ENCODE data around the gene SPI1. TPM values are rescaled to one million over a fixed set of nuclear protein-coding genes. Genes with fewer than 3 reads are reported as not detected.
A peak's percentile ranks its signal among the peaks of the same experiment; 100 is the strongest.

Gene SPI1
- total RNA-seq, 1 donor from 2014 or later, result 295 TPM

DNA sequence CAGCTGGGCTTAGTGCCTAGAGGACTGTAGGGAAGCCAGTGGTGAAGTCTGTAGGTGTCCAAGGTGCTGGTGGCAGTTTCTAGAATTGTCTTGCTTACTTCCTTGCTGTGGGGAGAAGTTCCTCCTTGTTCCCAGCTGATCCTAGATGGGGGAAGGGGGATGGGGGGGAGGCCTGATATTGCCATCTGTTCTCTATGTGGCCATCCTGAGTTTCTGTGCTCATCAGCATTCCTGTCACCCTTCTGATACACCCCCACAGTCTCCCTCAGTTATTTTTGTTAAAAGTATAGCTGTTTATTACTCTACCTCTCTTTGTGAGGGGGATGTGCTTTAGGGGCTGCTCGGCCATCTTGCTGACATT, 71.9 kb downstream of the SPI1 start:
- TF ChIP-seq, protein P1, sequence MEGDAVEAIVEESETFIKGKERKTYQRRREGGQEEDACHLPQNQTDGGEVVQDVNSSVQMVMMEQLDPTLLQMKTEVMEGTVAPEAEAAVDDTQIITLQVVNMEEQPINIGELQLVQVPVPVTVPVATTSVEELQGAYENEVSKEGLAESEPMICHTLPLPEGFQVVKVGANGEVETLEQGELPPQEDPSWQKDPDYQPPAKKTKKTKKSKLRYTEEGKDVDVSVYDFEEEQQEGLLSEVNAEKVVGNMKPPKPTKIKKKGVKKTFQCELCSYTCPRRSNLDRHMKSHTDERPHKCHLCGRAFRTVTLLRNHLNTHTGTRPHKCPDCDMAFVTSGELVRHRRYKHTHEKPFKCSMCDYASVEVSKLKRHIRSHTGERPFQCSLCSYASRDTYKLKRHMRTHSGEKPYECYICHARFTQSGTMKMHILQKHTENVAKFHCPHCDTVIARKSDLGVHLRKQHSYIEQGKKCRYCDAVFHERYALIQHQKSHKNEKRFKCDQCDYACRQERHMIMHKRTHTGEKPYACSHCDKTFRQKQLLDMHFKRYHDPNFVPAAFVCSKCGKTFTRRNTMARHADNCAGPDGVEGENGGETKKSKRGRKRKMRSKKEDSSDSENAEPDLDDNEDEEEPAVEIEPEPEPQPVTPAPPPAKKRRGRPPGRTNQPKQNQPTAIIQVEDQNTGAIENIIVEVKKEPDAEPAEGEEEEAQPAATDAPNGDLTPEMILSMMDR (IDR thresholded peaks at IDR 0.05), result no peak
- intact Hi-C loops (cut with DNase I), result no loop called here
- Histone ChIP-seq H3K4me1 (no peaks in the 10 kb centered on the region), H3K36me3 (peaks cover 100% of the 10 kb centered on the region), H3K4me3 (no peak overlapping the region), H3K9me3 (peaks cover 8% of the 10 kb centered on the region), H3K27ac (no peak overlapping the region), H3K27me3 (ENCODE audit: low read depth) (no peaks in the 10 kb centered on the region)
- no peak for ATAC-seq
- DNase-seq, result no peak

DNA sequence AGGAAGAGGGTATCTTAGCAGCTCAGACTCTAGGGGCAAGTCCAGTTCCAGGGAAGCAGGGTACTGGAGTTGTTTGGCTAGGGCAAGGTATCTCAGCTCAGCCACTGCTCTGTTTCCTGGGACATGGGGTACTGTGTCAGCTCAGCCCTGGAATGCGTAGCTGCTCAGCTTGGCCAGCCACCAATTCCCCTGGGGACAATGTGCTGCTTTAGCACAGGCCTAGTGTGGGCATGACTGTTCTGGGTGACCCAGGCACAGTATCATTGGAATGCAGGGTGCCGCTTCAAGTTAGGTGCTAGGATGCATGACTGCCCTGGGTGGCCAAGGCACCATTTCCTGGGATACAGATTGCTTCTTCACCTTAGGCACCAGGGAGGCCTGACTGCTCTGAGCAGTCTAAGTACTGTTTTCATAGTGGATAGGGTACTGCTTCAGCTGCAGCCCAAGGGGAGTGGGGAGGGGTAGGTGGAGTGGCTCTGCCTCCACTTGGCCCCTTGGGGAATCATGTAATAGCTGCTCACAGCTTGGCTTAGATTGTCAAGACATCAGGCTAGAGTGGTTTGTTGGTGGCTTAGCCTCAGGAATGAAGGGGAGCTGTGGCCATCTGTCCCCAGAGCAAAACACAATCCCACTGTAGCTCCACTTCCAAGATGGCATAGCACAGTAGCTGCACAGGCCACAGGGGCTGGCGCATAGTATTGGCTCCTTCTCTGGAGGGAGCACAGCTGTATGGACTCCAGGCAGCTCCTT, 72.4 kb downstream of the SPI1 start:
- peak in 1 of 2 donors; percentile 30 for ATAC-seq
- TF ChIP-seq, protein P1 (IDR thresholded peaks at IDR 0.05), result no peak
- intact Hi-C loops (cut with DNase I), result no loop called here
- no peak for DNase-seq
- Histone ChIP-seq H3K27ac (no peak overlapping the region), H3K4me1 (no peaks in the 10 kb centered on the region), H3K9me3 (peaks cover 8% of the 10 kb centered on the region), H3K27me3 (ENCODE audit: low read depth) (no peaks in the 10 kb centered on the region), H3K36me3 (peaks cover 100% of the 10 kb centered on the region), H3K4me3 (no peak overlapping the region)

Small RNA genes within 50 kb of the gene (microRNA-seq; reads per million reads assigned to microRNA genes)
- gene MIR4487 (ENCODE audit: borderline number of aligned reads), result not detected

Other genes starting within 250 kb of the SPI1 start
- 90.9 TPM for gene ARFGAP2, start 201.7 kb downstream of the SPI1 start, total RNA-seq
- gene PACSIN3, start 192.1 kb downstream of the SPI1 start, total RNA-seq, result 28.6 TPM
- gene DDB2, start 163.6 kb downstream of the SPI1 start, total RNA-seq, result 37.5 TPM
- 33.0 TPM for gene ACP2, start 129.7 kb downstream of the SPI1 start, total RNA-seq
- 49.2 TPM for gene NR1H3, start 120.6 kb downstream of the SPI1 start, total RNA-seq
- 53.7 TPM for gene MADD, start 108.4 kb downstream of the SPI1 start, total RNA-seq
- gene MYBPC3, start 25.8 kb downstream of the SPI1 start, total RNA-seq, result 0.86 TPM
- 48.0 TPM for gene SLC39A13, start 30.0 kb upstream of the SPI1 start, total RNA-seq
- gene PSMC3, start 47.9 kb upstream of the SPI1 start, total RNA-seq, result 77.1 TPM
- 1.2 TPM for gene RAPSN, start 70.6 kb upstream of the SPI1 start, total RNA-seq
- gene CELF1, start 174.6 kb upstream of the SPI1 start, total RNA-seq, result 105 TPM
- gene PTPMT1, start 187.1 kb upstream of the SPI1 start, total RNA-seq, result 78.1 TPM
- 13.4 TPM for gene KBTBD4, start 200.4 kb upstream of the SPI1 start, total RNA-seq
- gene NDUFS3, start 200.5 kb upstream of the SPI1 start, total RNA-seq, result 79.0 TPM
- 0.53 TPM for gene FAM180B, start 208.1 kb upstream of the SPI1 start, total RNA-seq
- gene C1QTNF4, start 215.9 kb upstream of the SPI1 start, total RNA-seq, result 1.3 TPM